Subcutaneous adipose tissue (tissue), 4 donors: Measurements from ENCODE around the gene SLC35F3. TPM values are rescaled to one million over a fixed set of nuclear protein-coding genes. Genes with fewer than 3 reads are reported as not detected.

ENCODE experiments used
- CTCF ChIP-seq: fragments of 450-650 bp; IDR thresholded peaks from one replicate; pipeline ENCODE4 v1.5.1; 2016; ENCODE audit warnings: low read depth, mild to moderate bottlenecking, control low read depth, antibody characterized with exemption, moderate library complexity
- total RNA-seq, 4 donors: library from RNA; depleted of rRNA; stranded (reverse); fragments of >200 nt; gene quantifications; one replicate each; pipeline ENCODE4 v1.1.0, GENCODE V29; 2016

Gene SLC35F3
- total RNA-seq, 4 donors from 2014 or later, result 0.44 TPM; not detected in 3

- no peak for TF ChIP-seq CTCF
Observed at GRCh38 chr1:234214911-234215892, 310.7 kb downstream of the SLC35F3 start.

DNA sequence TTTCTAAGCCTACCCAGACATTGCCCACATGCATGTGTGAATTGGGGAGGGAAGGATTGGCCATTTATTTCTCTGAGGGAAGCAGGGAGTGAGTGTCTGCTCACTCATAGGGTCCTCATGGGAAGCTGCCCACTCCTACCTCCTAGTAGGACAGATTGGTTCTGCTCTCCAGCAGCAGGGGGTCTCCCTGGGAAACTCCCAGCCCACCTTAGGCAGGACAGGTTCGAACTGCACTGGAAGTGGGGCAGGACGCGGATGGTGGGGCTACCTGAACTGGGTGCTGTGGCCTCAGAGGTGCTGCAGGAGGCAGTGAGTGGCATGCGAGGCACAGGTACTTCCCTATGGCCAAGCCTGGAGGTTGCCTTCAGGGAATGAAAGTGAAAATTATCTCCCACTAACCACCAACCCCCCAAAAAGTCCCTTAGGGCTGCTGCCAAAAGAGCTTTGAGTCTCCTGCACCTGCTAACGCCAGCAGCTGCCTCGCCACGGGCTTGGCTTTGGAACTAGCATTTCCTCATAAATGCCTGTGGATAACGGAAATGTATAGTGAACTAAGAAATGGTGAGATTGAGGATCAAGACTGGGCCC, 311.7 kb downstream of the SLC35F3 start:
- TF ChIP-seq CTCF, result no peak

GRCh38 chr1:234217316-234217840, 312.9 kb downstream of the SLC35F3 start:
- no peak for TF ChIP-seq CTCF

GRCh38 chr1:234218078-234218477, 313.6 kb downstream of the SLC35F3 start:
- no peak for TF ChIP-seq CTCF

DNA sequence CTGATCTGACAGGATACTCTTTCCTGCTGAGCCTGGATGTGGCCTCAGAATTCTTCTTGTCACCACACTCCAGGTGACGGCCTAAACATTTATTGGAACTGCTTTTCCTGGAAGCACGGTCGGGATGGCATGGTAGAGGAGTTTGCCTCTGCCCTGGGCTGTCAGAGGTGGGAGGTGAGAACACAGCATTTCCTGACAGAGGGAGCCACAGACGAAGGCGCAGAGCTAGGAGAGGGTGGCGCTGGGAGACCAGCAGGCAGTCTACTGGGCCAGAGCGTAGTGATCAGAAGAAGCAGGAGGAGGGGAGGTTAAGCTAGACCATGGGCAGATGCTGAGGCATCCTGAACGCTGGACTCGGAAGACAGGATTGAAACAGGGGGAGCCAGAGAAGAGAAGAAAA, 315.2 kb downstream of the SLC35F3 start:
- no peak for TF ChIP-seq CTCF

DNA sequence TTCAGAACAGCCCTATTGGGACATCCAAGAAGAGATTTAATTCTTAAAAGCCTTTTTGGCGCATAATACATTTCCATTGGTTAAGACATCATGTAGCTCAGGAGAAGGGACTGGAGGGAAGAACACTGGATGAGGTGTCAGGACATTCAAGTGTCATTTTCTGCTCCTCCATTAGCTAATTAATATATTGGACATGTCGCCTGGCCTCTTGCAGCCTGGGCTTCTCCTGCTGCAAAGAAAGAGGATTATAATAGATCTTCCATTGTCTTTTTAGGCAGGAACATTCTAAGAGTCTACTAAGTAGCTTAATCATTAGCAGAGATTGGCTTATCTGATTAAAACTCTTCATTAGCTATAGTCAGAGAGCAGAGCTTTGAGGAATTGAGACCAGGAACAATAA, 317.1 kb downstream of the SLC35F3 start:
- TF ChIP-seq CTCF, result no peak
